DOHH2 (cell line): ENCODE data around the gene AFAP1L1.

Experiments used
- CTCF ChIP-seq: fragments of 200-600 bp; sonication (generic); IDR thresholded peaks from one replicate; pipeline ENCODE4 v1.5.1; 2014; ENCODE audit warnings: antibody characterized with exemption, mild to moderate bottlenecking, low read depth, low read length; ENCODE audit not compliant: poor library complexity, severe bottlenecking
- EZH2phosphoT487 ChIP-seq: fragments of 200-600 bp; sonication (generic); IDR thresholded peaks from 2 replicates; pipeline ENCODE4 v1.6.1; 2017; ENCODE audit warnings: borderline replicate concordance, mild to moderate bottlenecking, antibody characterized with exemption, low read length, moderate library complexity, mixed read lengths

- TF ChIP-seq CTCF: no peak
- TF ChIP-seq EZH2phosphoT487: no peak
These were observed 109.8 kb downstream of the AFAP1L1 start for GRCh38 chr5:149381261-149381985.
